Left ventricle myocardium superior (tissue), 1 donor: ENCODE data around the gene CRADD. TPM values are rescaled to one million over a fixed set of nuclear protein-coding genes. Genes with fewer than 3 reads are reported as not detected.
A peak's percentile ranks its signal among the peaks of the same experiment; 100 is the strongest.
"Not testable (repeated sequence)": the region's sequence is repeated elsewhere in the genome, so short reads cannot be mapped to it uniquely, and the experiment has no call there.

ENCODE experiments used
- ATAC-seq: fragments of 200-7000 bp; cut with Tn5 transposase; one replicate; pipeline ENCODE4 v1.9.1; 2020; ENCODE audit warnings: mild to moderate bottlenecking, moderate library complexity
- DNase-seq: peaks from one replicate; pipeline ENCODE4 v3.0.0-alpha.2; 2020
- intact Hi-C: fragments of 100-400 bp; cut with micrococcal nuclease; formaldehyde crosslinking; loops from one replicate; pipeline ENCODE4 v1.11.0; 2022
- total RNA-seq: library from RNA; stranded (reverse); fragmentation: NEBNext Ultra II Directional; extraction: Animal tissue kit (Norgen Biotek cat#: 25700); gene quantifications from one replicate; pipeline ENCODE4 v1.2.1, GENCODE V29; 2021
- donor health status: DM: no; HTN: yes; CAD: no; lungs with severe emphysema.

CRADD gene
- total RNA-seq, 1 donor from 2014 or later, result 30.4 TPM

- DNase-seq (no peak), ATAC-seq (no peak)
- intact Hi-C loops, result no loop called here
Measured at GRCh38 chr12:93924367-93924766, 247.2 kb downstream of the CRADD start.

GRCh38 chr12:93925585-93926205 lies 248.5 kb downstream of the CRADD start:
- ATAC-seq (no peak), DNase-seq (no peak)
- intact Hi-C loops, result no loop called here

- DNase-seq, result no peak
- no peak for ATAC-seq
- intact Hi-C loops, result no loop called here
Measured at GRCh38 chr12:93926237-93926636, 249.1 kb downstream of the CRADD start.

GRCh38 chr12:93929081-93929480 lies 251.9 kb downstream of the CRADD start:
- intact Hi-C loops, DNase-seq, ATAC-seq: not testable (repeated sequence)

GRCh38 chr12:93937812-93938211 lies 260.6 kb downstream of the CRADD start:
- ATAC-seq (no peak), DNase-seq (no peak)
- intact Hi-C loops, result no loop called here

GRCh38 chr12:93938317-93938716 lies 261.1 kb downstream of the CRADD start:
- DNase-seq, result no peak
- intact Hi-C loops, result no loop called here
- ATAC-seq, result no peak

GRCh38 chr12:93938931-93939330 lies 261.8 kb downstream of the CRADD start:
- no peak for DNase-seq
- intact Hi-C loops, result no loop called here
- no peak for ATAC-seq

GRCh38 chr12:93939641-93940325 lies 262.6 kb downstream of the CRADD start:
- intact Hi-C loops, result no loop called here
- DNase-seq (no peak), ATAC-seq (no peak)

GRCh38 chr12:93943780-93944179 lies 266.6 kb downstream of the CRADD start:
- ATAC-seq (peak; percentile 90), DNase-seq (no peak)
- intact Hi-C loops, result no loop called here

GRCh38 chr12:93944201-93944600 lies 267.0 kb downstream of the CRADD start:
- ATAC-seq, result no peak
- intact Hi-C loops, result no loop called here
- DNase-seq, result no peak

Other genes with a start within 250 kb of the CRADD start
- gene UBE2N, start 235.4 kb upstream of the CRADD start, total RNA-seq, result 84.5 TPM
- gene MRPL42, start 209.9 kb upstream of the CRADD start, total RNA-seq, result 44.7 TPM
- gene SOCS2, start 104.7 kb upstream of the CRADD start, total RNA-seq, result 9.0 TPM